ENCODE data around the gene SFXN1.

SFXN1 gene

DNA sequence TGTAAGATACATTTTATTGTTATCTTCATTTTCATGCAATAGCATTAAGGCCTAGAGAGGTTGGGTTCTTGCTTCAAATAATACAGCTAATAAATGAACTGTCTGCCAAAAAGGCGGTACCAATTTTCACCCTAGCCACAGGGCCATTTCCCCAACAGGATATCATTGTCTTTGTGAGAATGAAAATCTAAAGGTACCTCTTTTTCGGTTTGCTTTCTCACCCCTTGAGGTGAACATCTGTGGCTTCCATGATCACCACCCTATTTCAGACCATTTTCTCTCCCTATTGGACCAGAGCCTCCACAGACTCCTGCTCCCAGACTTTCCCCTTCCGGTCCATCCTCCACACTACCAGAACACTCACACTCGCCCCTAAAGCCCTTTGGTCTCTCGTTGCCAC lies 60.2 kb downstream of the SFXN1 start:
- no peak overlapping the region for H4K12ac ChIP-seq (ENCODE audit: low read depth, low read length)
- no peak overlapping the region for H4K91ac ChIP-seq (ENCODE audit: low read depth, low read length)
- no peak overlapping the region for H3K4me3 ChIP-seq (ENCODE audit: low read depth, low read length)
- no peaks in the 10 kb centered on the region for H3K79me1 ChIP-seq (ENCODE audit: low read length)
- no peak overlapping the region for H3K9ac ChIP-seq (ENCODE audit: low read length)
- WGBS (ENCODE audit: extremely low coverage, insufficient coverage, insufficient read length), result no CpG with 5 or more reads among the region's 5 CpGs
- H3K4ac ChIP-seq (ENCODE audit: low read depth, low read length), result no peak overlapping the region
- H2BK12ac ChIP-seq (ENCODE audit: low read length), result no peak overlapping the region
- H3K4me2 ChIP-seq (ENCODE audit: low read length), result no peak overlapping the region
- H3K36me3 ChIP-seq (ENCODE audit: control insufficient read depth in 1 of 2, insufficient read depth in 2 of 2, low read length in 2 of 2), result no peaks in the 10 kb centered on the region
- no peak overlapping the region for H4K8ac ChIP-seq (ENCODE audit: low read depth, low read length)
- H3K23ac ChIP-seq (ENCODE audit: low read length), result no peak overlapping the region
- H3K18ac ChIP-seq (ENCODE audit: low read length), result no peak overlapping the region
- H3K27ac ChIP-seq (ENCODE audit: low read depth, low read length), result no peak overlapping the region
- H3K14ac ChIP-seq (ENCODE audit: low read length), result no peak overlapping the region
- no peak overlapping the region for H2AFZ ChIP-seq (ENCODE audit: insufficient read depth, low read length, poor library complexity)
- H3K79me2 ChIP-seq (ENCODE audit: control insufficient read depth, insufficient read depth, low read length, poor library complexity), result no peaks in the 10 kb centered on the region
- no peaks in the 10 kb centered on the region for H3K27me3 ChIP-seq (ENCODE audit: insufficient read depth, low read length)
- no peak overlapping the region for H2BK5ac ChIP-seq (ENCODE audit: low read depth, low read length, poor library complexity)
- peaks cover 0 to 3% of the 10 kb centered on the region in 2 experiments for H3K4me1 ChIP-seq (ENCODE audit: control insufficient read depth in 1 of 2, insufficient read depth in 2 of 2, low read length in 2 of 2)
- no peaks in the 10 kb centered on the region for H3K9me3 ChIP-seq (ENCODE audit: insufficient read depth, low read depth, low read length)
- DNase-seq, result no peak
- H2AK5ac ChIP-seq (ENCODE audit: low read length), result no peak overlapping the region
- H2BK120ac ChIP-seq (ENCODE audit: insufficient read depth, low read length, poor library complexity), result no peak overlapping the region

DNA sequence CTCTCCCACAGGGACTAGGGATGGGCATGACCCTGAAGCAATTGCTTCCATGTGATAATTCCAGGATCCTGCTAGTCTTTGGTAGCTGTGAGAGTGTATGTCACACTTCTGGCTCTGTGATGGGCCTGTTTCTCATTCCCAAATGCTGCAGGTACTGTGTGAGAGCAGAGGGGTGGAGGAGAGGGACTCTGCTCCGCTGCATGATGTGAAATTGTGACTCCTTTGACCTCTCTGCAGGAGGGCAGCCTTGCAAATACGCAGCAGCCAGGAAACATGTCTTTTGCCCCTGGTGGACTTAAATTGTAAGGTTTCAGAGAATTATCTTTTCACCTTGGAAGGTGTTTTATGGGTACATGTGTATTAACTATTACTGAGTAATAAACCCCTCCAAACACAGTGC lies 61.6 kb downstream of the SFXN1 start:
- Histone ChIP-seq H3K4ac (ENCODE audit: low read depth, low read length) (no peak overlapping the region), H2AK5ac (ENCODE audit: low read length) (no peak overlapping the region), H3K79me1 (ENCODE audit: low read length) (no peaks in the 10 kb centered on the region), H3K27me3 (ENCODE audit: insufficient read depth, low read length) (no peaks in the 10 kb centered on the region), H3K36me3 (ENCODE audit: control insufficient read depth in 1 of 2, insufficient read depth in 2 of 2, low read length in 2 of 2) (no peaks in the 10 kb centered on the region), H2BK12ac (ENCODE audit: low read length) (no peak overlapping the region), H3K9me3 (ENCODE audit: insufficient read depth, low read depth, low read length) (no peaks in the 10 kb centered on the region), H3K79me2 (ENCODE audit: control insufficient read depth, insufficient read depth, low read length, poor library complexity) (no peaks in the 10 kb centered on the region), H3K14ac (ENCODE audit: low read length) (no peak overlapping the region), H3K18ac (ENCODE audit: low read length) (no peak overlapping the region), H3K4me3 (ENCODE audit: low read depth, low read length) (no peak overlapping the region), H3K27ac (ENCODE audit: low read depth, low read length) (no peak overlapping the region), H4K8ac (ENCODE audit: low read depth, low read length) (no peak overlapping the region), H4K91ac (ENCODE audit: low read depth, low read length) (no peak overlapping the region), H3K4me2 (ENCODE audit: low read length) (no peak overlapping the region), H4K12ac (ENCODE audit: low read depth, low read length) (no peak overlapping the region), H3K9ac (ENCODE audit: low read length) (no peak overlapping the region), H2BK5ac (ENCODE audit: low read depth, low read length, poor library complexity) (no peak overlapping the region), H3K4me1 (ENCODE audit: control insufficient read depth in 1 of 2, insufficient read depth in 2 of 2, low read length in 2 of 2) (no peaks in the 10 kb centered on the region), H3K23ac (ENCODE audit: low read length) (no peak overlapping the region), H2AFZ (ENCODE audit: insufficient read depth, low read length, poor library complexity) (no peak overlapping the region), H2BK120ac (ENCODE audit: insufficient read depth, low read length, poor library complexity) (no peak overlapping the region)
- no peak for DNase-seq
- no CpG with 5 or more reads among the region's 2 CpGs for WGBS (ENCODE audit: extremely low coverage, insufficient coverage, insufficient read length)

DNA sequence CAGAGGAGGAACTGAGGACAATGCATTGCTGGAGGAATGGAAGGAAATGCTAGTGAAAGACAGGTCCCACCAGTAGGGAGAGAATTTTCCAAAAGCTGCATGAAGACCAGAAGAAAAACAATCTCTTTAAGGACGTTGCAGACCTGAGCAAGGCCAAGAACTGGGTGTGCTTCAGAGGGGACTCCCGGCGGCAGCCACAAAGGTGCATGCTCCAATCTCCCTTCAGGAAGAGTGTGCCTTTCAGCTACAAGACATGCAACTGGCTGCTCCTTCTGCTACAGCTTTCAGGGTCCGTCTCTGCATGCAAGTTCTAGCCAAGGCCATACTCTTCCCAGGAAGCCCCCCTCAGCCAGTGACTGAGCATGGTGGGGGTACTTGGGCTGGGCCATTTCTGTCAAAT lies 62.9 kb downstream of the SFXN1 start:
- H3K9ac ChIP-seq (ENCODE audit: low read length), result no peak overlapping the region
- no peaks in the 10 kb centered on the region for H3K4me1 ChIP-seq (ENCODE audit: control insufficient read depth in 1 of 2, insufficient read depth in 2 of 2, low read length in 2 of 2)
- no peak overlapping the region for H2BK12ac ChIP-seq (ENCODE audit: low read length)
- H4K91ac ChIP-seq (ENCODE audit: low read depth, low read length), result no peak overlapping the region
- no peak overlapping the region for H4K12ac ChIP-seq (ENCODE audit: low read depth, low read length)
- WGBS (ENCODE audit: extremely low coverage, insufficient coverage, insufficient read length), result no CpG with 5 or more reads among the region's 4 CpGs
- no peak overlapping the region for H3K18ac ChIP-seq (ENCODE audit: low read length)
- no peak overlapping the region for H3K4me2 ChIP-seq (ENCODE audit: low read length)
- H3K27ac ChIP-seq (ENCODE audit: low read depth, low read length), result no peak overlapping the region
- H3K23ac ChIP-seq (ENCODE audit: low read length), result no peak overlapping the region
- no peak overlapping the region for H2BK120ac ChIP-seq (ENCODE audit: insufficient read depth, low read length, poor library complexity)
- no peak overlapping the region for H3K4me3 ChIP-seq (ENCODE audit: low read depth, low read length)
- H2AFZ ChIP-seq (ENCODE audit: insufficient read depth, low read length, poor library complexity), result no peak overlapping the region
- H3K9me3 ChIP-seq (ENCODE audit: insufficient read depth, low read depth, low read length), result no peaks in the 10 kb centered on the region
- H4K8ac ChIP-seq (ENCODE audit: low read depth, low read length), result no peak overlapping the region
- H3K79me2 ChIP-seq (ENCODE audit: control insufficient read depth, insufficient read depth, low read length, poor library complexity), result no peaks in the 10 kb centered on the region
- H3K4ac ChIP-seq (ENCODE audit: low read depth, low read length), result no peak overlapping the region
- no peaks in the 10 kb centered on the region for H3K36me3 ChIP-seq (ENCODE audit: control insufficient read depth in 1 of 2, insufficient read depth in 2 of 2, low read length in 2 of 2)
- H2BK5ac ChIP-seq (ENCODE audit: low read depth, low read length, poor library complexity), result no peak overlapping the region
- no peak for DNase-seq
- no peaks in the 10 kb centered on the region for H3K79me1 ChIP-seq (ENCODE audit: low read length)
- H3K14ac ChIP-seq (ENCODE audit: low read length), result no peak overlapping the region
- H3K27me3 ChIP-seq (ENCODE audit: insufficient read depth, low read length), result no peaks in the 10 kb centered on the region
- no peak overlapping the region for H2AK5ac ChIP-seq (ENCODE audit: low read length)

DNA sequence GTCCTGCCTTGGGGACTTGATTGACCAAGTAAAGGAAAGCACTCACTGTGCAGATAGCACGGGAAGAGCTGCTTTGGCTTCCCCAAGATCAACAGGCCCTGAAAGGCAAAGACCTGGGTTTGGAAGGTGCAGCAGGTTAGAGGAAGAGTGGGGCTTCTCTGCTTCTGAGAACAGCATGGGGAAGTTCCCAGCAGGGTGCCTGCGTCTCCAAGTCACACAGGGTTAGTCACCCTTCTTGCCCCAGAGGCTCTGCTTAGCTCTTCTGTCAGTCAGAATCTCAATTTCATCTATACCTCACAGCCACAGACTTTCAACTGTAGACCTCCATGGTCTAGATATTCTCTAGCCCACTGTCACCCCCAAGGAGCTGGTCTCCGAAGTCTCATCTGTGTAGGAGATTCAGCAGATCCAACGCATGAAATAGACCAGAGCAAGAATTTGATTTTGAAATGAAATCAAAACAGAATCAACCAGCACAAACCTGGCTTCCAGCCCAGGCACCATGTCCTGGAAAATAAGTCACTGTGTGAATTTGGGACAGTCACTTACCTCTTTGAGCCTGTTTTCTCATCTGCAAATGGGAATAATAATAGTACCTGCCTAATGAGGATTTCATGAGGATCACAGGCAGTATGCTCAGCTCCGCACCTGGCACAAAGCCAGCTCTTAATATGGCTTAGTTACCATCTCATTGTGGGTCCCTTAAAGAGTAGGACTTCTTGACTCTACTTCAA lies 64.0 kb downstream of the SFXN1 start:
- Histone ChIP-seq H4K12ac (ENCODE audit: low read depth, low read length) (no peak overlapping the region), H3K4ac (ENCODE audit: low read depth, low read length) (no peak overlapping the region), H3K23ac (ENCODE audit: low read length) (no peak overlapping the region), H3K36me3 (ENCODE audit: control insufficient read depth in 1 of 2, insufficient read depth in 2 of 2, low read length in 2 of 2) (no peaks in the 10 kb centered on the region), H2AFZ (ENCODE audit: insufficient read depth, low read length, poor library complexity) (no peak overlapping the region), H4K8ac (ENCODE audit: low read depth, low read length) (no peak overlapping the region), H3K4me1 (ENCODE audit: control insufficient read depth in 1 of 2, insufficient read depth in 2 of 2, low read length in 2 of 2) (no peaks in the 10 kb centered on the region), H2BK12ac (ENCODE audit: low read length) (no peak overlapping the region), H3K18ac (ENCODE audit: low read length) (no peak overlapping the region), H3K9ac (ENCODE audit: low read length) (no peak overlapping the region), H3K9me3 (ENCODE audit: insufficient read depth, low read depth, low read length) (no peaks in the 10 kb centered on the region), H2BK5ac (ENCODE audit: low read depth, low read length, poor library complexity) (no peak overlapping the region), H4K91ac (ENCODE audit: low read depth, low read length) (no peak overlapping the region), H2BK120ac (ENCODE audit: insufficient read depth, low read length, poor library complexity) (no peak overlapping the region), H3K4me3 (ENCODE audit: low read depth, low read length) (no peak overlapping the region), H3K14ac (ENCODE audit: low read length) (no peak overlapping the region), H3K27ac (ENCODE audit: low read depth, low read length) (no peak overlapping the region), H3K79me1 (ENCODE audit: low read length) (no peaks in the 10 kb centered on the region), H2AK5ac (ENCODE audit: low read length) (no peak overlapping the region), H3K79me2 (ENCODE audit: control insufficient read depth, insufficient read depth, low read length, poor library complexity) (no peaks in the 10 kb centered on the region), H3K27me3 (ENCODE audit: insufficient read depth, low read length) (no peaks in the 10 kb centered on the region), H3K4me2 (ENCODE audit: low read length) (no peak overlapping the region)
- no CpG with 5 or more reads among the region's 5 CpGs for WGBS (ENCODE audit: extremely low coverage, insufficient coverage, insufficient read length)
- DNase-seq, result no peak
